Activated CD8-positive, alpha-beta T cell treated with anti-CD3 and anti-CD28 coated beads, Interleukin-2, amount 10 ng/mL, durations not matched to agents 7 days and 5 days (primary cell): ENCODE data around the gene CRIP1. TPM values are rescaled to one million over a fixed set of nuclear protein-coding genes. Genes with fewer than 3 reads are reported as not detected.
A peak's percentile ranks its signal among the peaks of the same experiment; 100 is the strongest.

Experiments
- ATAC-seq: fragments of 150-1000 bp; cut with Tn5 transposase; one replicate; pipeline ENCODE4 v1.10.0; 2021; ENCODE audit warnings: moderate library complexity
- CTCF ChIA-PET: fragments of 350-600 bp; sonication (Branson Sonifier 250); formaldehyde crosslinking; loops from one replicate; lab custom pipeline; 2021; ENCODE audit warnings: antibody characterized with exemption; lab: Charles Lee
- POLR2A ChIA-PET: fragments of 350-600 bp; sonication (Branson Sonifier 250); formaldehyde crosslinking; loops from one replicate; lab custom pipeline; 2021; ENCODE audit warnings: antibody characterized with exemption; lab: Charles Lee
- DNase-seq: peaks from one replicate; pipeline ENCODE4 v3.0.0-alpha.2; 2020
- H3K27ac Mint-ChIP-seq: one replicate; pipeline ENCODE4 v1.8.0; 2021; ENCODE audit warnings: mild to moderate bottlenecking, mixed read lengths
- H3K27me3 Mint-ChIP-seq: one replicate; pipeline ENCODE4 v1.8.0; 2021; ENCODE audit warnings: low read depth, mixed read lengths
- H3K36me3 Mint-ChIP-seq: one replicate; pipeline ENCODE4 v1.8.0; 2021; ENCODE audit warnings: low read depth, mixed read lengths
- H3K4me1 Mint-ChIP-seq: one replicate; pipeline ENCODE4 v1.8.0; 2021; ENCODE audit warnings: low read depth, mixed read lengths
- H3K4me3 Mint-ChIP-seq: one replicate; pipeline ENCODE4 v1.8.0; 2021; ENCODE audit warnings: mild to moderate bottlenecking, mixed read lengths
- H3K9me3 Mint-ChIP-seq: one replicate; pipeline ENCODE4 v1.8.0; 2022; ENCODE audit warnings: mixed read lengths; ENCODE audit not compliant: insufficient read depth
- total RNA-seq, 2 experiments: library from RNA; stranded (reverse); gene quantifications; one replicate each; pipeline ENCODE4 v1.2.3, GENCODE V29; 2021

CRIP1 gene
- total RNA-seq, 2 experiments from 2014 or later, result 587 to 613 TPM

DNA sequence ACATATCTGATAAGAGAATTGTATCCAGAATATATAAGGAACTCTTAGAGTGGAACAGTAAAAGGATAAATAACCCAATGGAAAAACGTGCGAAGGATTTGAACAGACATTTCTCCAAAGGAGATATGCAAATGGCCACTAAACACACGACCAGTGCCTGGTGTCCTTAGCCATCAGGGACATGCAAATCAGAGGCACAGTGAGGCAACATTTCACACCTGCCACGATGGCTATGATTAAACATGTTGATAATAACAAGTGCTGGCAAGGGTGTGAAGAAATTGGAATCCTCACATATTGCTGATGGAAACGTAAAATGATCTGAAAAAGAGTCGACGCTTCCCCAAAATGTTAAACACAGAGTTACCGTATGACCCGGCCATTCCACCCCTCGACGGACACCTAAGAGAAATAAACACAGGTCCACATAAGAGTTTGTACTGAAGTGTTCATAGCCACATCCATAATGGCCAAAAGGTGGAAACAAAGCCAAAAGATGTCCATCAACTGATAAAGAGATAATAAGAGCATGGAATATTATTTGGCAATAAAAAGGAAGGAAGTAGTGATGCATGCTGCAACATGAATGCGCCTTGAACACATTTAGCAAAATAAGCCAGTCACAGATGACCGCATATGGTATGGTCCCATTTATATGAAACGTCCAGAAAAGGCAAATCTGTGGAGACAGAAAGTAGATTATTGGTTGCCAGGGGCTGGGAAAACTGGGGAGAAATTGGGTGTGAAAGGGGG, 33.4 kb downstream of the CRIP1 start:
- peaks cover 39% of the 10 kb centered on the region for H3K27me3 Mint-ChIP-seq
- H3K4me1 Mint-ChIP-seq, result no peaks in the 10 kb centered on the region
- H3K27ac Mint-ChIP-seq, result no peak overlapping the region
- ChIA-PET CTCF (no interaction called here), POLR2A (no interaction called here)
- H3K4me3 Mint-ChIP-seq, result no peak overlapping the region
- DNase-seq (no peak), ATAC-seq (no peak)
- no peaks in the 10 kb centered on the region for H3K36me3 Mint-ChIP-seq
- H3K9me3 Mint-ChIP-seq, result no peaks in the 10 kb centered on the region

DNA sequence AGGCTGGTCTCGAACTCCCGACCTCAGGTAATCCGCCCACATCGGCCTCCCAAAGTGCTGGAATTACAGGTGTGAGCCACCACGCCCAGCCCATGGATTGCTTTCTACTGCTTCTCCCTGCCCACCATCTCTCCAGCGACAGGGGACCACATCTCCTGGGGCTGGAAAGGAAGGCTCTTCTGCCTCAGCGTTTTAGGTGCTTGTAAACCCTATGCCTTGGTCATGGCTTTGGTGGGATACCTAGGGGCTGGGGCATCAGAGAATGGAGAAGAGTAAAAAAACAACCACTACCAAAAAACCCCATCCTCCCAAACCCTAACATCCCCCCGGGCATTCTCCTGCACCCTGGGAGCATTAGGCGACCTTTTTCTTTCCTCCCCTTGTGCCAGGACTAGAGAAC, 38.6 kb downstream of the CRIP1 start:
- ChIA-PET CTCF (interaction anchor here (1.0 kb wide), 1 partner anchor 14 kb away, joined by 3 read pairs; no protein-coding TSS in a partner anchor), POLR2A (no interaction called here)
- Mint-ChIP-seq H3K4me1 (peaks cover 24% of the 10 kb centered on the region), H3K36me3 (no peaks in the 10 kb centered on the region), H3K27me3 (peaks cover 32% of the 10 kb centered on the region), H3K4me3 (peak overlapping the region; percentile 44), H3K27ac (no peak overlapping the region), H3K9me3 (no peaks in the 10 kb centered on the region)
- no peak for ATAC-seq
- DNase-seq, result no peak

DNA sequence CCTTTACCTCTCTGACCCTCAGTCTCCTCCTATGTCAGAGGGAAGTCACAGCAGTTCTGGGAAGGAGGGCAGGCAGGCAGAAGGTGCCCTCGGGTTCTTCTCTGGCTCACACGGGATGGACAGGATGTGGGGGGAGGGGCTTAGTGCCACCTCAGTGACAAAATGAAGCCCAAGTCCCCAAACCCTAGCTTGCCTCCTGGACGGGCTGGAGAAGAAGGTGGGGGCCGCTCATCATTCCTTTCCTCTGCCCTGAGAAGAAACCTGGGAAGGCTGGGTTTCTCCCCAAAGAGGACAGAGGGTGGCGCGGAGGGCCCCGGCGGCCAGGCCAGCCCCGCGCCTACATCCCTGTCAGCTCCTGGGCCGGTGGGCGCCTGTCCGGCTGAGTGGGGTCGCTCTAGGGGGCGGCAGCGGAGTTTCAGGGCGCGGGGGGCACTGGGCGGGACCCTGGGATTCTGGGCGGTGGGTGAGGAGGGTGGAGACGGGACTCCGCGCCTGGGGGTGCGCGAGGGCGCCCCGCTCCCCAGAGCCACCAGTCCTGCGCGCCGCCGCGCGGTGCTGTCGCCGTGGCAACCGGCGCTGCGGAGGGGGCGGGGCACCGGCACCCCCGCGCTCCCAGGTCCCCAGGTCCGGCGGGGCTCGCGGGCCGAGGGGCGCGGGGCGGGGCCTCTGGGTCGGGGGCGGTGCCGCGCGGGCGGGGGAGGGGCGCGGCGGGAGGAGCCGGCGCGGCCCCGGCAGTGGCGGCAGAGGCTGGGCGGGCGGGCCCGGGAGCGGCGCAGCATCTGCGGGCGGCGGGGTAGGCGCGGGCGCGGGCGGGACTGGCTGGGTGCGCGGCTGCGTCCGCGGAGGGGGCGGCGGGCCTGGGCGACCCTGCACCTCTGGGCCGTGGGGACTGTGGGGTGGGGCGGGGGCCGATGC, 39.4 kb downstream of the CRIP1 start, which contains the start of gene TMEM121:
TMEM121 (plus strand) TSS at position 723 of the 915 bp plus-strand sequence. CDS start 2,252 bp downstream, outside the sequence.
- H3K27me3 Mint-ChIP-seq, result peaks cover 31% of the 10 kb centered on the region
- POLR2A ChIA-PET, result no interaction called here
- H3K27ac Mint-ChIP-seq, result peak within 1 kb of the TSS; percentile 61
- no peaks in the 10 kb centered on the region for H3K36me3 Mint-ChIP-seq
- CTCF ChIA-PET, result interaction anchor here (1.0 kb wide), 1 partner anchor 15 kb away, joined by 3 read pairs; no protein-coding TSS in a partner anchor
- DNase-seq, result peak; percentile 43
- peaks cover 26% of the 10 kb centered on the region for H3K4me1 Mint-ChIP-seq
- peak; percentile 25 for ATAC-seq
- no peaks in the 10 kb centered on the region for H3K9me3 Mint-ChIP-seq
- H3K4me3 Mint-ChIP-seq, result peak within 1 kb of the TSS; percentile 73

DNA sequence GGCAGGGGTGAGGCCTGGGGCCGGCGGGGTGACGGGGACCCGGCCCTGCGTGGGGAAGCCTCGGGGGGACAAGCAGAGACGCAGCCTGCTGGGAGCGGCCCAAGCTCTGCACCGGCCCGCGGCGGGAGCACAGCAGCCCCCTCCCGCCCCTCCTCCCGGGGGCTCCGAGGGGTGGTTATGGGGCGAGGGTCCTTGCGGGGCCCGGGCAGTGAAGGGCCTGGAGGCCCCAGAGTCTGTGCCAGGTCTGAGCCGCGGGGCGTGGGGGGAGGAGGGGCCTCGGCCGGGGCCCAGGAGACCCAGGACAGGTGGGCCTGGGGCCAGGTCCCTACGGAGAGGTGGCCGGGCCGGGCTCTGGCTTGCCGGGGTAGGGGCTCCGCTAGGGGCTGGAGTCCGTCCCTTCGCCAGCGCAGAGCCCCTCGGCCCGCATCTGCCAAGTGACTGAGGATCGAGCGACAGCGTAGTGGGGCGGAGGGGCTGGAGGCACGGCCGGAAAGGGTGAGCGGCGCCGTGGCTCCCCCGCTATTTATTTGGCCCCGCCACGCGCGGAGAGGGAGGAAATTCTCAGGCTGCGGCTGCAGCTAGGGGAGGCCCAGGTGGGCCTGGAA, 40.2 kb downstream of the CRIP1 start:
- DNase-seq (no peak), ATAC-seq (no peak)
- Mint-ChIP-seq H3K36me3 (no peaks in the 10 kb centered on the region), H3K4me3 (peak overlapping the region; percentile 73), H3K27me3 (peaks cover 27% of the 10 kb centered on the region), H3K27ac (peak overlapping the region; percentile 61), H3K9me3 (no peaks in the 10 kb centered on the region), H3K4me1 (peaks cover 27% of the 10 kb centered on the region)
- ChIA-PET CTCF (interaction anchor here (2.9 kb wide), 1 partner anchor 156 kb away, joined by 16 read pairs; no protein-coding TSS in a partner anchor), POLR2A (no interaction called here)

DNA sequence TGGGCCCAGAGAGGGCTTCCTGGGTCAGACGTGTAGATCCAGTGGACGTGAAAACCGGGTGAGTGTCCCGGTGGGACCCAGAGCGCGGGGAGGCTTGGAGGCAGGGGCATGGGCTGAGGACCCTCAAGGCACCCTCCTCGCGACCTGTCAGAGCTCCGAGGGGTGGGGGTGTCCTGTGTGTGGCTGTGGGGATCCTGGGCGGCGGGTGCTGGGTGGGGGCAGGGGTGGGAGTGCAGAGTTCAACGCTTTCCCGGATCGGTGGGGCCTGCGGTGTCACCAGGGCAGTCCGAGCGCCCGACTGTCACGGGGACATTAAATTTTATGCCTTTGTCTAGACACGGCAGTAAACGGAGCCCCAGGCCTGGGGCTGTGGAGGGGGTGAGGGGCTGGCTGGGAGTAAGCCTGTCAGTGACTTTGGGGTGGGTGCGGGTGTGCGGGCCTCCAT, 40.7 kb downstream of the CRIP1 start:
- no peak for DNase-seq
- Mint-ChIP-seq H3K9me3 (no peaks in the 10 kb centered on the region), H3K36me3 (no peaks in the 10 kb centered on the region), H3K27ac (peak overlapping the region; percentile 75), H3K4me1 (peaks cover 32% of the 10 kb centered on the region), H3K27me3 (peaks cover 26% of the 10 kb centered on the region), H3K4me3 (peak overlapping the region; percentile 73)
- ATAC-seq, result no peak
- ChIA-PET POLR2A (no interaction called here), CTCF (interaction anchor here (2.9 kb wide), 1 partner anchor 157 kb away, joined by 16 read pairs; no protein-coding TSS in a partner anchor)

- POLR2A ChIA-PET, result interaction anchor here (0.6 to 2.2 kb wide), 4 partner anchors 36 to 463 kb away, joined by 3 to 11 read pairs (median 4); partner anchors contain the start of gene GPR132
- Mint-ChIP-seq H3K36me3 (no peaks in the 10 kb centered on the region), H3K4me3 (peak overlapping the region; percentile 73), H3K27ac (peak overlapping the region; percentile 75), H3K27me3 (peaks cover 26% of the 10 kb centered on the region), H3K4me1 (peaks cover 37% of the 10 kb centered on the region), H3K9me3 (no peaks in the 10 kb centered on the region)
- DNase-seq, result peak; percentile 86
- ATAC-seq, result peak; percentile 73
- CTCF ChIA-PET, result interaction anchor here (0.6 to 2.9 kb wide), 14 partner anchors 10 to 280 kb away, joined by 3 to 17 read pairs (median 4); partner anchors contain the start of genes BTBD6, PACS2 and TEX22
Measured at GRCh38 chr14:105527826-105528585, 41.3 kb downstream of the CRIP1 start.

DNA sequence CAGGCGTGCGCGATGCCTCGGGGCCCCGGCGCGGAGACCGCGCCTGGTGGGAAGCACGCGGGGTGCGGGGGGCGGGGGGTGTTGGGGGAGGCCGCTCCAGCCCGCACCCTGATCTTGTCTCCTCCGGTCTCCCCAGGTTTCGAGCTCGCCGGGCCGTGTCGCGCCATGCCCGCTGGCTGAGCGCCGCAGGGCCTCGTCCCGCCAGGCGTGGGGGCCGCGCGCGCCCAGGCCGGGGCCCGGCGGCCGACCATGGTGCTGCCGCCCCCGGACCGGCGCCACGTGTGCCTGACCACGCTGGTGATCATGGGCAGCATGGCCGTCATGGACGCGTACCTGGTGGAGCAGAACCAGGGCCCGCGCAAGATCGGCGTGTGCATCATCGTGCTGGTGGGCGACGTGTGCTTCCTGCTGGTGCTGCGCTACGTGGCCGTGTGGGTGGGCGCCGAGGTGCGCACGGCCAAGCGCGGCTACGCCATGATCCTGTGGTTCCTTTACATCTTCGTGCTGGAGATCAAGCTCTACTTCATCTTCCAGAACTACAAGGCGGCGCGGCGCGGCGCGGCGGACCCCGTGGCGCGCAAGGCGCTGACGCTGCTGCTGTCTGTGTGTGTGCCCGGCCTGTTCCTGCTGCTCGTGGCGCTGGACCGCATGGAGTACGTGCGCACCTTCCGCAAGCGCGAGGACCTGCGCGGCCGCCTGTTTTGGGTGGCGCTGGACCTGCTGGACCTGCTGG, 42.1 kb downstream of the CRIP1 start:
- Mint-ChIP-seq H3K4me3 (peak overlapping the region; percentile 80), H3K9me3 (no peaks in the 10 kb centered on the region), H3K36me3 (no peaks in the 10 kb centered on the region), H3K4me1 (peaks cover 37% of the 10 kb centered on the region), H3K27ac (peak overlapping the region; percentile 89), H3K27me3 (peaks cover 19% of the 10 kb centered on the region)
- POLR2A ChIA-PET, result interaction anchor here (0.6 to 2.2 kb wide), 5 partner anchors 37 to 464 kb away, joined by 3 to 11 read pairs (median 3); partner anchors contain the start of gene GPR132
- CTCF ChIA-PET, result interaction anchor here (0.7 to 2.9 kb wide), 14 partner anchors 10 to 280 kb away, joined by 3 to 17 read pairs (median 4); partner anchors contain the start of genes BTBD6, PACS2 and TEX22
- DNase-seq (peak; percentile 39), ATAC-seq (peak; percentile 13)

DNA sequence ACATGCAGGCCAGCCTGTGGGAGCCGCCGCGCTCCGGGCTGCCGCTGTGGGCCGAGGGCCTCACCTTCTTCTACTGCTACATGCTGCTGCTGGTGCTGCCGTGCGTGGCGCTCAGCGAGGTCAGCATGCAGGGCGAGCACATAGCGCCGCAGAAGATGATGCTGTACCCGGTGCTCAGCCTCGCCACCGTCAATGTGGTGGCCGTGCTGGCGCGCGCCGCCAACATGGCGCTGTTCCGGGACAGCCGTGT, 42.6 kb downstream of the CRIP1 start:
- Mint-ChIP-seq H3K9me3 (no peaks in the 10 kb centered on the region), H3K4me3 (peak overlapping the region; percentile 80), H3K27me3 (peaks cover 17% of the 10 kb centered on the region), H3K36me3 (no peaks in the 10 kb centered on the region), H3K4me1 (peaks cover 37% of the 10 kb centered on the region), H3K27ac (peak overlapping the region; percentile 89)
- CTCF ChIA-PET, result interaction anchor here (1.1 to 2.9 kb wide), 5 partner anchors 37 to 159 kb away, joined by 3 to 17 read pairs (median 11); no protein-coding TSS in a partner anchor
- no peak for ATAC-seq
- DNase-seq, result no peak
- POLR2A ChIA-PET, result interaction anchor here (1.1 to 2.2 kb wide), 2 partner anchors 40 to 47 kb away, joined by 4 to 11 read pairs; no protein-coding TSS in a partner anchor

DNA sequence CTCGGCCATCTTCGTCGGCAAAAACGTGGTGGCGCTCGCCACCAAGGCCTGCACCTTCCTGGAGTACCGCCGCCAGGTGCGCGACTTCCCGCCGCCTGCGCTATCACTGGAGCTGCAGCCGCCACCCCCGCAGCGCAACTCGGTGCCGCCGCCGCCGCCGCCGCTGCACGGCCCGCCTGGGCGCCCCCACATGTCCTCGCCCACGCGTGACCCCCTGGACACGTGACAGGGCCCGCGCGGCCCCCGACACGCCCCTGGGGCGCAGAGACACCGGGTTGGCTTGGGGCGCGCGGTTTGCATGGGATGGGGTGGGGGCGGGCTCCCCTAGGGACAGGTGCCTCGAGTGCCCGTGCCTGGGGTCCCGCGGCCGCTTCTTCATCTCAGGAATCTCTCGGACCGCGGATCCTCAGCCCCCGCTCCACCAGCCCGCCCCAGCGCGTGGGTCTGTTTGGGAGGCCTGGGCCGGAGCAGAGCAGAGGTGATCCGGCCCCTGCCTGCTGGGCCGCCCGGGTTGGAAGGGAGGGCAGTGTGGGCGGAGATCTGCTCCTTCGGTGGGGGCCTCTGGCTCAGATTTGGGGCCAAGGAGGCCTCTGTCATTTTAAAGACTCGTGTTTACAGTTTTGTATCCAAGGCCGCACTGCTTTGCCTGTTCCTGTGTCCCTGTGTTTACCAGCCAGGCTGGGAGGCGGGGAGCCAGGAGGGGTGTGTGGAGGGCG, 43.0 kb downstream of the CRIP1 start:
- DNase-seq (peak; percentile 68), ATAC-seq (peak; percentile 15)
- Mint-ChIP-seq H3K27ac (peak overlapping the region; percentile 89), H3K27me3 (peaks cover 13% of the 10 kb centered on the region), H3K36me3 (no peaks in the 10 kb centered on the region), H3K4me1 (peaks cover 37% of the 10 kb centered on the region), H3K4me3 (peak overlapping the region; percentile 80), H3K9me3 (no peaks in the 10 kb centered on the region)
- ChIA-PET POLR2A (interaction anchor here (0.9 to 2.2 kb wide), 3 partner anchors 38 to 40 kb away, joined by 3 to 11 read pairs (median 3); no protein-coding TSS in a partner anchor), CTCF (interaction anchor here (1.1 to 2.9 kb wide), 5 partner anchors 37 to 159 kb away, joined by 3 to 17 read pairs (median 11); no protein-coding TSS in a partner anchor)
